ENCODE measurements around the gene DLK1. TPM values are rescaled to one million over a fixed set of nuclear protein-coding genes. Genes with fewer than 3 reads are reported as not detected.

DLK1 gene
- total RNA-seq, 1 experiment from 2014 or later = 3.3 TPM

DNA sequence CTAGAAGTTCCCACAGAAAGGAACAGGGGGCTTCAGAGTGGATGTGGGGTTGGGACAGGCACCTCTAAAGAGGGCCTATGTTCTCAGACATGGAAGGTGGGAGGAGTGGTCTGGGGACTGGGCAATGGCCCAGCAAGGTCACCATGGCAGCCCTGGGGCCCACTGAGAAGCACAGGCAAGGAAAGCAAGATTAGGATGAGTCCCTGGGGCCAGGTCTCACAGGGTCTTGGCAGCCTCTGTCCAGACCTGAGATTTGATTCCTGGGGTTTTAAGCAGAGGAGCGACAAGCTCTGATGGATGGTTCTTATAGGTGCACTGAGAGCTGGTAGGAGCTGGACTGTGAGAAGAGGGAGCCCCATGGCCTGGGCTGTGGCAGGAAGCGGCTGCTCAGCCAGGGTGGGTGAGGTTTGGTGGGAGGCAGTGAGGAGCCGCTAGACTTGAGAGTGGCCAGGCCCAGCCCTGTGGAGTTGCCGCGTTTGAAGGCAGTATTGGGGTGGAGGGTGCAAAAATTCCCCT is 44.0 kb downstream of the DLK1 start:
- no peak overlapping the region for H3K4me3 Mint-ChIP-seq
- no peak overlapping the region for H3K27ac Mint-ChIP-seq
- TF ChIP-seq GABPB1 (CRISPR knock-in tag; IDR thresholded peaks at IDR 0.05) (no peak), ZBTB21 (CRISPR knock-in tag; IDR thresholded peaks at IDR 0.05; ENCODE audit: borderline replicate concordance) (no peak)
- TF ChIP-seq, protein P1, sequence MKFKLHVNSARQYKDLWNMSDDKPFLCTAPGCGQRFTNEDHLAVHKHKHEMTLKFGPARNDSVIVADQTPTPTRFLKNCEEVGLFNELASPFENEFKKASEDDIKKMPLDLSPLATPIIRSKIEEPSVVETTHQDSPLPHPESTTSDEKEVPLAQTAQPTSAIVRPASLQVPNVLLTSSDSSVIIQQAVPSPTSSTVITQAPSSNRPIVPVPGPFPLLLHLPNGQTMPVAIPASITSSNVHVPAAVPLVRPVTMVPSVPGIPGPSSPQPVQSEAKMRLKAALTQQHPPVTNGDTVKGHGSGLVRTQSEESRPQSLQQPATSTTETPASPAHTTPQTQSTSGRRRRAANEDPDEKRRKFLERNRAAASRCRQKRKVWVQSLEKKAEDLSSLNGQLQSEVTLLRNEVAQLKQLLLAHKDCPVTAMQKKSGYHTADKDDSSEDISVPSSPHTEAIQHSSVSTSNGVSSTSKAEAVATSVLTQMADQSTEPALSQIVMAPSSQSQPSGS (CRISPR knock-in tag; IDR thresholded peaks at IDR 0.05; ENCODE audit: borderline replicate concordance, low read depth) = no peak
- POLR2A ChIA-PET = no interaction called here
- CTCF ChIA-PET = no interaction called here
- DNase-seq (ENCODE audit: low spot score) (no peak), ATAC-seq (no peak)
- H3K4me1 Mint-ChIP-seq = no peaks in the 10 kb centered on the region
- peaks cover 16% of the 10 kb centered on the region for H3K9me3 Mint-ChIP-seq
- H3K36me3 Mint-ChIP-seq = peaks cover 15% of the 10 kb centered on the region
- H3K27me3 Mint-ChIP-seq (ENCODE audit: low read depth) = peaks cover 22% of the 10 kb centered on the region

DNA sequence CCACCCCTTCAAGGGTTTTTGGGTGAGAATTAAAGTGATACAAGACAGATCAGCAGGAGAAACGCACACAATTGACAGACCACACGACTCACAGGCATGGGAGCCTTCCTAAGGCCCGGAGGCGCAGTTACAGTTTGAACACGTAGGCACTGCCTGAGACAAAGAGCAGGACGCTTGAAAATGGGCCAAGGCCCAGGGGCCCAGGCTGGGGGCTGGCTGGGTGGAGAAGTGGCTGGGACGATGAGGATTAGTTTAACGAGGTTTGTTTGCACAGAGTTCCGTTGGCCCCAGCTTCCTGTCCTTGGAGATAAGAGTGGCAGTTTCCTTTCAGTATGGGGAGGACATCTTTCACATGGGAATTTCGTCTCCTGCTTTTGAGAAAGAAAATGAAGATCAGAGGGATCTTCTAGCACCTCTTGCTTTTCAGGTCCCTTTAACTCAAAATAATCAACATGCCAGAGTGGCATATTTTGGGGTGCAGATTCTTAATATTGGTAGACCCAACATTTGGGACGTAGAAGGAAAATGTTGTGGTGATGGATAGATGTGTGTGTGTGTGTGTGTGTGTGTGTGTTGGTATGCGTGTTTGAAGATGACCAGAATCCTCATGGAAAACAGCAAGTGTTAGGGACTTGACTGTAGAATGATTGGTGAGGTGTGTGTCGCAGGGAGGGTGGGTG is 44.6 kb downstream of the DLK1 start:
- Mint-ChIP-seq H3K27me3 (ENCODE audit: low read depth) (peaks cover 19% of the 10 kb centered on the region), H3K36me3 (peaks cover 15% of the 10 kb centered on the region), H3K4me3 (no peak overlapping the region), H3K4me1 (no peaks in the 10 kb centered on the region), H3K27ac (no peak overlapping the region), H3K9me3 (peaks cover 16% of the 10 kb centered on the region)
- ATAC-seq (no peak), DNase-seq (ENCODE audit: low spot score) (no peak)
- no peak for TF ChIP-seq GRHL2 (CRISPR knock-in tag; IDR thresholded peaks at IDR 0.05; ENCODE audit: insufficient replicate concordance, severe bottlenecking)
- no peak for TF ChIP-seq KAT7 (CRISPR knock-in tag; IDR thresholded peaks at IDR 0.05; ENCODE audit: borderline replicate concordance)
- TF ChIP-seq, protein P2, sequence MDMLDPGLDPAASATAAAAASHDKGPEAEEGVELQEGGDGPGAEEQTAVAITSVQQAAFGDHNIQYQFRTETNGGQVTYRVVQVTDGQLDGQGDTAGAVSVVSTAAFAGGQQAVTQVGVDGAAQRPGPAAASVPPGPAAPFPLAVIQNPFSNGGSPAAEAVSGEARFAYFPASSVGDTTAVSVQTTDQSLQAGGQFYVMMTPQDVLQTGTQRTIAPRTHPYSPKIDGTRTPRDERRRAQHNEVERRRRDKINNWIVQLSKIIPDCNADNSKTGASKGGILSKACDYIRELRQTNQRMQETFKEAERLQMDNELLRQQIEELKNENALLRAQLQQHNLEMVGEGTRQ (CRISPR knock-in tag; IDR thresholded peaks at IDR 0.05) = no peak
- TF ChIP-seq ZNF317 (CRISPR knock-in tag; IDR thresholded peaks at IDR 0.05; ENCODE audit: borderline replicate concordance, low read depth) = no peak
- no peak for TF ChIP-seq ZNF232 (CRISPR knock-in tag; IDR thresholded peaks at IDR 0.05)
- TF ChIP-seq, protein P3, sequence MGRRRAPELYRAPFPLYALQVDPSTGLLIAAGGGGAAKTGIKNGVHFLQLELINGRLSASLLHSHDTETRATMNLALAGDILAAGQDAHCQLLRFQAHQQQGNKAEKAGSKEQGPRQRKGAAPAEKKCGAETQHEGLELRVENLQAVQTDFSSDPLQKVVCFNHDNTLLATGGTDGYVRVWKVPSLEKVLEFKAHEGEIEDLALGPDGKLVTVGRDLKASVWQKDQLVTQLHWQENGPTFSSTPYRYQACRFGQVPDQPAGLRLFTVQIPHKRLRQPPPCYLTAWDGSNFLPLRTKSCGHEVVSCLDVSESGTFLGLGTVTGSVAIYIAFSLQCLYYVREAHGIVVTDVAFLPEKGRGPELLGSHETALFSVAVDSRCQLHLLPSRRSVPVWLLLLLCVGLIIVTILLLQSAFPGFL (CRISPR knock-in tag; IDR thresholded peaks at IDR 0.05; ENCODE audit: borderline replicate concordance) = no peak
- no peak for TF ChIP-seq NR3C1 (CRISPR knock-in tag; conservative IDR thresholded peaks at IDR 0.05; ENCODE audit: low read depth)
- no peak for TF ChIP-seq GTF2I (CRISPR knock-in tag; conservative IDR thresholded peaks at IDR 0.05)
- no peak for TF ChIP-seq SMAD4 (CRISPR knock-in tag; IDR thresholded peaks at IDR 0.05)
- TF ChIP-seq CREB1 (CRISPR knock-in tag; IDR thresholded peaks at IDR 0.05) = no peak
- TF ChIP-seq ZNF121 (CRISPR knock-in tag; IDR thresholded peaks at IDR 0.05) = no peak
- TF ChIP-seq, protein P4, sequence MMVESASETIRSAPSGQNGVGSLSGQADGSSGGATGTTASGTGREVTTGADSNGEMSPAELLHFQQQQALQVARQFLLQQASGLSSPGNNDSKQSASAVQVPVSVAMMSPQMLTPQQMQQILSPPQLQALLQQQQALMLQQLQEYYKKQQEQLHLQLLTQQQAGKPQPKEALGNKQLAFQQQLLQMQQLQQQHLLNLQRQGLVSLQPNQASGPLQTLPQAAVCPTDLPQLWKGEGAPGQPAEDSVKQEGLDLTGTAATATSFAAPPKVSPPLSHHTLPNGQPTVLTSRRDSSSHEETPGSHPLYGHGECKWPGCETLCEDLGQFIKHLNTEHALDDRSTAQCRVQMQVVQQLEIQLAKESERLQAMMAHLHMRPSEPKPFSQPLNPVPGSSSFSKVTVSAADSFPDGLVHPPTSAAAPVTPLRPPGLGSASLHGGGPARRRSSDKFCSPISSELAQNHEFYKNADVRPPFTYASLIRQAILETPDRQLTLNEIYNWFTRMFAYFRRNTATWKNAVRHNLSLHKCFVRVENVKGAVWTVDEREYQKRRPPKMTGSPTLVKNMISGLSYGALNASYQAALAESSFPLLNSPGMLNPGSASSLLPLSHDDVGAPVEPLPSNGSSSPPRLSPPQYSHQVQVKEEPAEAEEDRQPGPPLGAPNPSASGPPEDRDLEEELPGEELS (CRISPR knock-in tag; IDR thresholded peaks at IDR 0.05) = no peak
- POLR2A ChIA-PET = no interaction called here
- CTCF ChIA-PET = no interaction called here

DNA sequence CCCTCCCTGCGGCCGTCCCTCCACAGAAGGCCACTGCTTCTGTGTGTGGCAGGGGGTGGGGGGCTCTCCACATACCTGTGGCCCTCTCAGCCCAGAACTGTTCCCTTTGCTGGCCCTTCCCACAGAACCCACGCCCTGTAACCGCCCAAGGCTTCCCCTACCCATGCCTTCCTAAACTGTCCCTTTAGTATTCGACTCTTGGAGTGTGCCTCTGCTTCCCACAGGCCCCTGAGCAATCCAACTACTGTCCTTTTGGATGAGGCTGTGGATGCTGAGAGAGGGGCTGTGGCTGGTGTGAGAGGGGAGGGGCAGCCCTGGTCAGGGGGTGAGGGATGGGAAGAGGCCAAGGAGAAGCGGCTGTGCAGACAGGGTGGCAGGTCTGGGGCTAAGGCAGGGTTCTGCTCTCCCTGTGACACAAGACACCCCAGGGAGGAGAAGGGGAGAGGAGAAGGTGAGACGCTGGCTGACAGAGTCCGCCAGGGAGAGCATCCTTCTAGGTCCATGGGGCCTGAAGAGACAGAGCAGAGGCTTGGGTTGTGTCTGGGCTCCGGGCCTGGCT is 46.0 kb downstream of the DLK1 start:
- ChIA-PET CTCF (interaction anchor here (1.0 to 1.4 kb wide), 2 partner anchors 30 to 63 kb away, joined by 3 read pairs; no protein-coding TSS in a partner anchor), POLR2A (no interaction called here)
- H3K36me3 Mint-ChIP-seq = peaks cover 15% of the 10 kb centered on the region
- peaks cover 16% of the 10 kb centered on the region for H3K9me3 Mint-ChIP-seq
- no peak for TF ChIP-seq RORB (CRISPR knock-in tag; IDR thresholded peaks at IDR 0.05)
- TF ChIP-seq, protein P5, sequence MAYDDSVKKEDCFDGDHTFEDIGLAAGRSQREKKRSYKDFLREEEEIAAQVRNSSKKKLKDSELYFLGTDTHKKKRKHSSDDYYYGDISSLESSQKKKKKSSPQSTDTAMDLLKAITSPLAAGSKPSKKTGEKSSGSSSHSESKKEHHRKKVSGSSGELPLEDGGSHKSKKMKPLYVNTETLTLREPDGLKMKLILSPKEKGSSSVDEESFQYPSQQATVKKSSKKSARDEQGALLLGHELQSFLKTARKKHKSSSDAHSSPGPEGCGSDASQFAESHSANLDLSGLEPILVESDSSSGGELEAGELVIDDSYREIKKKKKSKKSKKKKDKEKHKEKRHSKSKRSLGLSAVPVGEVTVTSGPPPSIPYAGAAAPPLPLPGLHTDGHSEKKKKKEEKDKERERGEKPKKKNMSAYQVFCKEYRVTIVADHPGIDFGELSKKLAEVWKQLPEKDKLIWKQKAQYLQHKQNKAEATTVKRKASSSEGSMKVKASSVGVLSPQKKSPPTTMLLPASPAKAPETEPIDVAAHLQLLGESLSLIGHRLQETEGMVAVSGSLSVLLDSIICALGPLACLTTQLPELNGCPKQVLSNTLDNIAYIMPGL (CRISPR knock-in tag; IDR thresholded peaks at IDR 0.05) = no peak
- ATAC-seq = no peak
- H3K4me3 Mint-ChIP-seq = no peak overlapping the region
- no peak for DNase-seq (ENCODE audit: low spot score)
- H3K27ac Mint-ChIP-seq = no peak overlapping the region
- no peaks in the 10 kb centered on the region for H3K4me1 Mint-ChIP-seq
- H3K27me3 Mint-ChIP-seq (ENCODE audit: low read depth) = peaks cover 19% of the 10 kb centered on the region
